Neural progenitor cell (in vitro differentiated cells): ENCODE data around the gene MIEF2. TPM values are rescaled to one million over a fixed set of nuclear protein-coding genes. Genes with fewer than 3 reads are reported as not detected.
A peak's percentile ranks its signal among the peaks of the same experiment; 100 is the strongest.

Experiments used
- DNase-seq: peaks from one replicate; pipeline ENCODE4 v3.0.0-alpha.2; 2016; ENCODE audit warnings: low spot score
- H2AFZ ChIP-seq: fragments of 200-600 bp; sonication (generic); replicated peaks from 2 replicates; pipeline ENCODE4 v1.6.1; 2016; ENCODE audit warnings: antibody characterized with exemption
- H3F3A ChIP-seq: fragments of 200-600 bp; sonication (generic); 2 replicates; pipeline ENCODE4 v1.6.1; 2016; ENCODE audit warnings: antibody characterized with exemption, low read depth
- H3K27ac ChIP-seq: fragments of 200-600 bp; sonication (generic); 2 replicates; pipeline ENCODE4 v1.5.1; 2016; ENCODE audit warnings: mild to moderate bottlenecking
- H3K27me3 ChIP-seq: fragments of 200-600 bp; sonication (generic); 2 replicates; pipeline ENCODE4 v1.6.1; 2016; ENCODE audit warnings: mild to moderate bottlenecking, moderate library complexity
- H3K36me3 ChIP-seq: fragments of 200-600 bp; sonication (generic); 2 replicates; pipeline ENCODE4 v1.5.1; 2016
- H3K4me1 ChIP-seq: fragments of 200-600 bp; sonication (generic); 2 replicates; pipeline ENCODE4 v1.6.1; 2016; ENCODE audit warnings: mixed run types
- H3K4me2 ChIP-seq: fragments of 200-600 bp; sonication (generic); 2 replicates; pipeline ENCODE4 v1.6.1; 2016
- H3K4me3 ChIP-seq: fragments of 200-600 bp; sonication (generic); 2 replicates; pipeline ENCODE4 v1.5.1; 2016
- H3K79me2 ChIP-seq: fragments of 200-600 bp; sonication (generic); 2 replicates; pipeline ENCODE4 v1.6.1; 2016; ENCODE audit warnings: low read depth
- H3K9ac ChIP-seq: fragments of 200-600 bp; sonication (generic); 2 replicates; pipeline ENCODE4 v1.6.1; 2016
- H3K9me3 ChIP-seq: fragments of 200-600 bp; sonication (generic); 2 replicates; pipeline ENCODE4 v1.5.1; 2016; ENCODE audit warnings: low read depth
- H4K20me1 ChIP-seq: fragments of 200-600 bp; sonication (generic); 2 replicates; pipeline ENCODE4 v1.6.1; 2016; ENCODE audit warnings: low read depth
- H3K27ac Mint-ChIP-seq: 3 replicates; pipeline ENCODE4 v1.8.0; 2021; ENCODE audit warnings: mixed read lengths
- H3K27me3 Mint-ChIP-seq: 2 replicates; pipeline ENCODE4 v1.8.0; 2022; ENCODE audit warnings: low read depth, mild to moderate bottlenecking, inconsistent platforms, moderate library complexity, mixed read lengths; ENCODE audit not compliant: insufficient read depth
- H3K36me3 Mint-ChIP-seq: 3 replicates; pipeline ENCODE4 v1.8.0; 2021; ENCODE audit warnings: mixed read lengths
- H3K4me1 Mint-ChIP-seq: 3 replicates; pipeline ENCODE4 v1.8.0; 2021; ENCODE audit warnings: mixed read lengths
- H3K4me3 Mint-ChIP-seq: 3 replicates; pipeline ENCODE4 v1.8.0; 2021; ENCODE audit warnings: mild to moderate bottlenecking, moderate library complexity, mixed read lengths
- H3K9me3 Mint-ChIP-seq: 3 replicates; pipeline ENCODE4 v1.8.0; 2020; ENCODE audit warnings: mixed read lengths
- EZH2 ChIP-seq: fragments of 200-600 bp; sonication (generic); IDR thresholded peaks from 2 replicates; pipeline ENCODE4 v1.6.1; 2017; ENCODE audit warnings: antibody characterized with exemption, mild to moderate bottlenecking, moderate library complexity
- EZH2phosphoT487 ChIP-seq: fragments of 200-600 bp; sonication (generic); IDR thresholded peaks from 2 replicates; pipeline ENCODE4 v1.6.1; 2017; ENCODE audit warnings: antibody characterized with exemption
- total RNA-seq: library from RNA; depleted of rRNA; stranded (reverse); fragments of >200 nt; gene quantifications from 2 replicates; pipeline ENCODE4 v1.2.3, GENCODE V29; 2015; ENCODE audit warnings: low replicate concordance
- TF ChIP-seq, protein P1 (sequence below): fragments of 200-600 bp; sonication (generic); IDR thresholded peaks from 2 replicates; pipeline ENCODE4 v1.5.1; 2017; ENCODE audit warnings: antibody characterized with exemption, mild to moderate bottlenecking

MIEF2 gene
- total RNA-seq, 1 donor from 2014 or later, result 8.1 TPM

DNA sequence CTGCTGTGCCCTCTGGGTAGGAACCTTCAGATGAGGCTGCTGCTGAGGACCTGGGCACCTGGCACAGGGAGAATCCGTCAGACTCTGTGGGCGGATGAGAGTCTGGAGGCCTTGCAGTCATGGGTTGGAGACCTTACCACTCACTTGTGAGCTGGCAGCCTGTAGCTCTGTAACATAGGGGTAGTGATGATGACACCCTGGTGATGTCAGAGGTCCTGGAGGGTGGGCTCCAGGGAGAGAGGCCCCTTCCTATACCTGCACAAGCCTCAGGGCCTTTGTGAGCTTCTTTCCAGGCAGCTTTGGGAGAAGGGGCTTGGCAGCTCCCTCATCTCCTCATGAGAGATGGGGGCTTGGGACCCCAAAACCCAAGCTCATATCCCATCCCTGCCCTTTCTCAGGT lies 1.6 kb downstream of the MIEF2 start:
- H3K27me3 Mint-ChIP-seq, result peaks cover 10% of the 10 kb centered on the region
- Histone ChIP-seq H3K4me3 (no peak overlapping the region), H2AFZ (no peak overlapping the region), H3K9me3 (no peaks in the 10 kb centered on the region), H4K20me1 (peaks cover 24% of the 10 kb centered on the region), H3K9ac (no peak overlapping the region), H3K27ac (no peak overlapping the region), H3K4me1 (peaks cover 15% of the 10 kb centered on the region), H3F3A (peaks cover 41% of the 10 kb centered on the region), H3K79me2 (peaks cover 25% of the 10 kb centered on the region), H3K36me3 (no peaks in the 10 kb centered on the region), H3K4me2 (peak overlapping the region; percentile 83), H3K27me3 (no peaks in the 10 kb centered on the region)
- TF ChIP-seq EZH2phosphoT487, result no peak
- TF ChIP-seq EZH2, result no peak
- TF ChIP-seq, protein P1, sequence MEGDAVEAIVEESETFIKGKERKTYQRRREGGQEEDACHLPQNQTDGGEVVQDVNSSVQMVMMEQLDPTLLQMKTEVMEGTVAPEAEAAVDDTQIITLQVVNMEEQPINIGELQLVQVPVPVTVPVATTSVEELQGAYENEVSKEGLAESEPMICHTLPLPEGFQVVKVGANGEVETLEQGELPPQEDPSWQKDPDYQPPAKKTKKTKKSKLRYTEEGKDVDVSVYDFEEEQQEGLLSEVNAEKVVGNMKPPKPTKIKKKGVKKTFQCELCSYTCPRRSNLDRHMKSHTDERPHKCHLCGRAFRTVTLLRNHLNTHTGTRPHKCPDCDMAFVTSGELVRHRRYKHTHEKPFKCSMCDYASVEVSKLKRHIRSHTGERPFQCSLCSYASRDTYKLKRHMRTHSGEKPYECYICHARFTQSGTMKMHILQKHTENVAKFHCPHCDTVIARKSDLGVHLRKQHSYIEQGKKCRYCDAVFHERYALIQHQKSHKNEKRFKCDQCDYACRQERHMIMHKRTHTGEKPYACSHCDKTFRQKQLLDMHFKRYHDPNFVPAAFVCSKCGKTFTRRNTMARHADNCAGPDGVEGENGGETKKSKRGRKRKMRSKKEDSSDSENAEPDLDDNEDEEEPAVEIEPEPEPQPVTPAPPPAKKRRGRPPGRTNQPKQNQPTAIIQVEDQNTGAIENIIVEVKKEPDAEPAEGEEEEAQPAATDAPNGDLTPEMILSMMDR, result no peak
- DNase-seq, result no peak
- H3K36me3 Mint-ChIP-seq, result peaks cover 3% of the 10 kb centered on the region
- no peaks in the 10 kb centered on the region for H3K9me3 Mint-ChIP-seq
- no peak overlapping the region for H3K27ac Mint-ChIP-seq
- H3K4me1 Mint-ChIP-seq, result peaks cover 17% of the 10 kb centered on the region
- peak overlapping the region; percentile 87 for H3K4me3 Mint-ChIP-seq

- Histone ChIP-seq H2AFZ (no peak overlapping the region), H3K4me3 (no peak overlapping the region), H3K27me3 (no peaks in the 10 kb centered on the region), H3K9ac (no peak overlapping the region), H4K20me1 (peaks cover 18% of the 10 kb centered on the region), H3K36me3 (no peaks in the 10 kb centered on the region), H3K4me2 (no peak overlapping the region), H3F3A (peaks cover 40% of the 10 kb centered on the region), H3K27ac (no peak overlapping the region), H3K9me3 (no peaks in the 10 kb centered on the region), H3K4me1 (peaks cover 10% of the 10 kb centered on the region), H3K79me2 (peaks cover 19% of the 10 kb centered on the region)
- no peaks in the 10 kb centered on the region for H3K9me3 Mint-ChIP-seq
- TF ChIP-seq, protein P1, result no peak
- no peak for TF ChIP-seq EZH2
- no peak for TF ChIP-seq EZH2phosphoT487
- H3K4me3 Mint-ChIP-seq, result peak overlapping the region; percentile 87
- peaks cover 3% of the 10 kb centered on the region for H3K36me3 Mint-ChIP-seq
- peaks cover 14% of the 10 kb centered on the region for H3K4me1 Mint-ChIP-seq
- no peak for DNase-seq
- H3K27ac Mint-ChIP-seq, result no peak overlapping the region
- peaks cover 10% of the 10 kb centered on the region for H3K27me3 Mint-ChIP-seq
Measured at GRCh38 chr17:18262641-18263040, 2.2 kb downstream of the MIEF2 start.

DNA sequence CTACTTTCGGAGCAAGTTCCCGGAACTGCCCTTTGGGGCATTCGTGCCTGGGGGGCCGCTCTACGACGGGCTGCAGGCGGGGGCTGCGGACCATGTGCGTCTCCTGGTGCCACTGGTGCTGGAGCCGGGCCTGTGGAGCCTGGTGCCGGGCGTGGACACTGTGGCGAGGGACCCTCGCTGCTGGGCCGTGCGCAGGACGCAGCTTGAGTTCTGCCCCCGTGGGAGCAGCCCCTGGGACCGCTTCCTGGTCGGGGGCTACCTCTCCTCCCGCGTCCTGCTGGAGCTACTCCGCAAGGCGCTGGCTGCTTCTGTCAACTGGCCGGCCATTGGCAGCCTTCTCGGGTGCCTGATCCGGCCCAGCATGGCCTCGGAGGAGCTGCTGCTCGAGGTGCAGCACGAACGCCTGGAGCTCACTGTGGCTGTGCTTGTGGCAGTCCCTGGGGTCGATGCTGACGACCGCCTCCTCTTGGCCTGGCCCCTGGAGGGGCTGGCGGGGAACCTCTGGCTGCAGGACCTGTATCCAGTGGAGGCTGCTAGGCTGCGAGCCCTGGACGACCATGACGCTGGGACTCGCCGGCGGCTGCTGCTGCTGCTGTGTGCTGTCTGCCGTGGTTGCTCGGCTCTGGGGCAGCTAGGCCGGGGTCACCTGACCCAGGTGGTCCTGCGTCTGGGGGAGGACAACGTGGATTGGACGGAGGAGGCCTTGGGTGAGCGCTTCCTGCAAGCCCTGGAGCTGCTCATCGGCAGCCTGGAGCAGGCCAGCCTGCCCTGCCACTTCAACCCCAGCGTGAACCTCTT lies 3.6 kb downstream of the MIEF2 start:
- H3K9me3 Mint-ChIP-seq, result no peaks in the 10 kb centered on the region
- H3K4me1 Mint-ChIP-seq, result peaks cover 13% of the 10 kb centered on the region
- H3K4me2 ChIP-seq, result no peak overlapping the region
- H3K36me3 Mint-ChIP-seq, result peaks cover 3% of the 10 kb centered on the region
- peaks cover 17% of the 10 kb centered on the region for H3K4me1 ChIP-seq
- no peaks in the 10 kb centered on the region for H3K36me3 ChIP-seq
- H3K27me3 ChIP-seq, result no peaks in the 10 kb centered on the region
- no peak for DNase-seq
- H3K9me3 ChIP-seq, result no peaks in the 10 kb centered on the region
- TF ChIP-seq, protein P1, result no peak
- TF ChIP-seq EZH2phosphoT487, result no peak
- TF ChIP-seq EZH2, result no peak
- peaks cover 16% of the 10 kb centered on the region for H3K79me2 ChIP-seq
- H3F3A ChIP-seq, result peaks cover 37% of the 10 kb centered on the region
- no peak overlapping the region for H3K27ac ChIP-seq
- H3K27me3 Mint-ChIP-seq, result peaks cover 10% of the 10 kb centered on the region
- H3K4me3 ChIP-seq, result no peak overlapping the region
- peaks cover 14% of the 10 kb centered on the region for H4K20me1 ChIP-seq
- no peak overlapping the region for H3K9ac ChIP-seq
- H2AFZ ChIP-seq, result no peak overlapping the region
- no peak overlapping the region for H3K27ac Mint-ChIP-seq
- H3K4me3 Mint-ChIP-seq, result no peak overlapping the region
